Measurements from ENCODE around the gene SORL1-AS1.

SORL1-AS1 gene

DNA sequence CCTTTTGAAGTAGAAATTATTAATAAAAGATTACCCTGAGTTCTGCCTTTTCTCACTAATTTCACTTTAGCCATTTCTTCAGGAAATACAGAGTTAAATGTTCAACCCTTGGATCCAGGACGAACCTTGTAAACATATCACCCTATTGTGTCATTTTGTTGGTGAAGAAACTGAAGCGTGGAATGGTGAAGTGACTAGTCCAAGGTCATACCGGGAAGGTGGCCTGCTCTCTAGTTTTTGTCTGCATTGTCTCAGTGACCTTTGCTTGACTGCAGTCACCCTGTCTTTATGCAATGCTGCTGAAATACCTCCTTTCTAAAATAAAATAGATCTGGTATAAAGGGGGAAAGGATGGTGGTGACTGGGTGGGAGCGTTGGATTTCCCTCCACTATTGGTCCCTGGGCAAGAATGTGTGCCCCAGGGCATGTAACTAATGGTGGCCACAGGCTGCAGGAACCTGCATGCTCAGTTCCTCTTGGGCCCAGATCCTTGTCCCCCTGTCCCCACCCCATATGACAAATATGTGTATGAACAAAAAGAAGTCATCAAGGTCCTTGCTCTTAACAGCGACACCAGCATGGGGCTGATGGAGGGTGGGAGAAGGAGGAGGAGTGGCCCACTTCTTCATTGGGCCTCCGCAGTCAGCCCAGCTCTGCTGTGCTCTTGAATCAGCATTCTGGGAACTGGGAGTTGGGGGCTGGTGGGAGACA is 977 bp upstream of the SORL1-AS1 start:
- H3K4me3 ChIP-seq (ENCODE audit: low read depth, low read length) = peak overlapping the region; percentile 92
- TF ChIP-seq, protein P1, sequence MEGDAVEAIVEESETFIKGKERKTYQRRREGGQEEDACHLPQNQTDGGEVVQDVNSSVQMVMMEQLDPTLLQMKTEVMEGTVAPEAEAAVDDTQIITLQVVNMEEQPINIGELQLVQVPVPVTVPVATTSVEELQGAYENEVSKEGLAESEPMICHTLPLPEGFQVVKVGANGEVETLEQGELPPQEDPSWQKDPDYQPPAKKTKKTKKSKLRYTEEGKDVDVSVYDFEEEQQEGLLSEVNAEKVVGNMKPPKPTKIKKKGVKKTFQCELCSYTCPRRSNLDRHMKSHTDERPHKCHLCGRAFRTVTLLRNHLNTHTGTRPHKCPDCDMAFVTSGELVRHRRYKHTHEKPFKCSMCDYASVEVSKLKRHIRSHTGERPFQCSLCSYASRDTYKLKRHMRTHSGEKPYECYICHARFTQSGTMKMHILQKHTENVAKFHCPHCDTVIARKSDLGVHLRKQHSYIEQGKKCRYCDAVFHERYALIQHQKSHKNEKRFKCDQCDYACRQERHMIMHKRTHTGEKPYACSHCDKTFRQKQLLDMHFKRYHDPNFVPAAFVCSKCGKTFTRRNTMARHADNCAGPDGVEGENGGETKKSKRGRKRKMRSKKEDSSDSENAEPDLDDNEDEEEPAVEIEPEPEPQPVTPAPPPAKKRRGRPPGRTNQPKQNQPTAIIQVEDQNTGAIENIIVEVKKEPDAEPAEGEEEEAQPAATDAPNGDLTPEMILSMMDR (IDR thresholded peaks at IDR 0.05; ENCODE audit: low read depth, low read length, missing control alignments) = no peak
- DNase-seq (ENCODE audit: low read depth) = no peak

DNA sequence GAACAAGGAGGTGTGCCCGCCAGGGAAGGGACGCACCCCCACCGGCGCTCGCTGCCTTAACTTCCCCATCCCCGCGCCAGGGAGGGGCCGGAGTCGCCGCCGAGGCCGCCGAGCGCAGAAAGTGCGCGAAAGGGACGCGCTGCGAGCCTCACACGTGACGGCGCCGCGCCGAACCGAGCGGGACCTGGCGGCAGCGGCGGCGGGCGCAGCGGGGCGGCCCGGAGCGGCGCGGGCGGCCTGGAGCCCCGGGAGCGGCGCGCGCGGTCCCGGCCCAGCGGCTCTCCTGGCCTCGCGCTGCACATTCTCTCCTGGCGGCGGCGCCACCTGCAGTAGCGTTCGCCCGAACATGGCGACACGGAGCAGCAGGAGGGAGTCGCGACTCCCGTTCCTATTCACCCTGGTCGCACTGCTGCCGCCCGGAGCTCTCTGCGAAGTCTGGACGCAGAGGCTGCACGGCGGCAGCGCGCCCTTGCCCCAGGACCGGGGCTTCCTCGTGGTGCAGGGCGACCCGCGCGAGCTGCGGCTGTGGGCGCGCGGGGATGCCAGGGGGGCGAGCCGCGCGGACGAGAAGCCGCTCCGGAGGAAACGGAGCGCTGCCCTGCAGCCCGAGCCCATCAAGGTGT is 670 bp downstream of the SORL1-AS1 start, which contains the start of gene SORL1:
TSS of gene SORL1 (plus strand) at position 329 of the 623 bp plus-strand sequence. CDS start at position 347, 18 bp downstream.
- peak within 1 kb of the TSS; percentile 92 for H3K4me3 ChIP-seq (ENCODE audit: low read depth, low read length)
- DNase-seq (ENCODE audit: low read depth) = no peak
- TF ChIP-seq, protein P1 (IDR thresholded peaks at IDR 0.05; ENCODE audit: low read depth, low read length, missing control alignments) = peak; percentile 78

DNA sequence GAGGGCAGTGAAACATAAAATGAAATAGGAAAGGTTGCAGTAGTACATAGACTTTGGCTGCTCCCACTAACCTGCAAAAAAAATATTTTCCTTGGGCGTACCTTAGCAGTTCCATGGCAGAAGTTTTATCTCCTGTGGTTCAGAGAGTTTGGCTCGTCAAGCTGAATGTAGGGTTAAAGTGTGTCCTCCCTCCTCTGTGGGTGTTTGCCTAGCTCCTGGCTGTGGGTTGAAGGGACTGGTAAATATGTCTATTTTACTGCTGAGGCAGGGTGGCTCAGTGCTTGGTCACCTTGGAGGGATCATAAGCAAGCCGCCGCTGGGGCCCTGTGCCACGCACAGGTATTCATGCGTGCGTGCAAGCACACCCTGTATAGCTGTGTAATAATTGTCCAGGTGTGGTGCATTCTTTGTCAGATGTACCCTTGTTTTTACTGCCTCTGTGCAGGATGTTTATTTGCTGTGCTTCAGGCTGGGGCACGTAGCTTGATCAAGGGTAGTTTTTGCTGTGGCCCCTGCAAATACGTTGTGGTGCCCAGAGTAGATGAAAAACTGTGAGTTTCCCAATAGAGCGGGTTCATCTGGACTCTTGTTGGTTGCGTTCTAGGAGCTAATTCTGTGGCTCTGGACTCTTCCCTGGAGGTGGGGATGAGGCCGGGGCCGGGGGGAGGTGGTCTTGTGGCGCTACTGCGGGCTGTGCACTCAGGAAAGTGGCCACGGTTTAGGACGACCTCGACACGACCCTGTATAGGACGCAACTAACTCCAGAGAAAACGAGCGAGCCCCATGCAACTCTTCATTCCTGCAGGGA is 1.4 kb downstream of the SORL1-AS1 start:
- peak overlapping the region; percentile 92 for H3K4me3 ChIP-seq (ENCODE audit: low read depth, low read length)
- TF ChIP-seq, protein P1 (IDR thresholded peaks at IDR 0.05; ENCODE audit: low read depth, low read length, missing control alignments) = no peak
- DNase-seq (ENCODE audit: low read depth) = no peak

DNA sequence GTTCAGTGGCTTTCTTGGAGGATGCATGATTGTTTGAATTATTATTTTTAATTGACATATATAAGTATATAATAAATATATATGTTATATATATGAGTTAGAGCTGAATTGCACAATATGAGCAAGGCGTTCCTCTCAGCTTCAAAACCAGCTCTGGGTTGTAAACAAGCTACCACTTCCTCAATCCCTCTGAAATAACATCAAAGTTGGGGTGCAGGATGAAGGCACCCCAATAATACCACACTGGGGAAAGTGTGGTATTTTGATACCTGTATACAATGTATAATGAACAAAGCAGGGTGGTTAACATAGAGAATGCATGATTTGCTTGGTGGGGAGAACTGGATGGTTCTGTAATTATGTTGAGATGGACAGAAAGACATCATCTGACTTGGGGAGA is 2.4 kb downstream of the SORL1-AS1 start:
- DNase-seq (ENCODE audit: low read depth) = no peak
- peak overlapping the region; percentile 92; the same call in 1 of the 2 replicates for H3K4me3 ChIP-seq (ENCODE audit: low read depth, low read length)
- TF ChIP-seq, protein P1 (IDR thresholded peaks at IDR 0.05; ENCODE audit: low read depth, low read length, missing control alignments) = no peak

DNA sequence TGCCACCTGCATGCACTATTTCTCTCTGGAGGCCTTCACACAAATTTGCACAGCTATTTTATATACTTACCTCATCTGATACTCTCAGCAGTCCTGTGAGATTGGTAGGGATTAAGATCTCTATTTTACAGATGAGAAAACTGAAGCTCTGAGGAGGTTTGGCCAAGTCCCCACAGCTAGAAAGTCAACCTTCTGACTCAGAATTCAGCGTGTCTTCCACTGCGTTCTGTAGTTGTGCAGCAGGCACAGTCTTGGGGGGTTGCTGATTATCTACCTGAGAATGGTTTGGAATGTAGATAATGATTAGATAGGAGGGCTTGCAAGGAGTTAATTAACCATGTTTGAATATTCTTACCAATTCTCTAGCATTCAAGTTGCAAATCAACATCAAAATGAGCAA is 3.1 kb downstream of the SORL1-AS1 start:
- no peak for DNase-seq (ENCODE audit: low read depth)
- H3K4me3 ChIP-seq (ENCODE audit: low read depth, low read length) = no peak overlapping the region; the same call in 1 of the 2 replicates
- TF ChIP-seq, protein P1 (IDR thresholded peaks at IDR 0.05; ENCODE audit: low read depth, low read length, missing control alignments) = no peak

DNA sequence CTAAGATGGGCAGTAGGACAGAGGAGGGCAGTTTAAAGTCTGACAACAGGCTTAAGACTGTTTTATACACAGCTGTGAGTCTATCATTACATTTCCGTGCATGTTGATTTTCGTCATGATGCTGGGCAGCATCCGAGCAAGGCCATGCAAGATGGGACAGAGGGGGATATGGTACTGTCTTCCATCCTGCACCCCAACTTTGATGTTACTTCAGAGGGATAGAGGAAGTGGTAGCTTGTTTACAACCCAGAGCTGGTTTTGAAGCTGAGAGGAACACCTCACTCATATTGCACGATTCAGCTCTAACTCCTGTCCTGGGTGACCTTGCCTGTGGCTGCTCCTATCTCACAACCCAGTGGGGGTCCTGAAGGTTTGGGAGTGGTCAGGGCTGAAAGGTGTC is 3.6 kb downstream of the SORL1-AS1 start:
- no peak overlapping the region; the same call in 1 of the 2 replicates for H3K4me3 ChIP-seq (ENCODE audit: low read depth, low read length)
- TF ChIP-seq, protein P1 (IDR thresholded peaks at IDR 0.05; ENCODE audit: low read depth, low read length, missing control alignments) = no peak
- DNase-seq (ENCODE audit: low read depth) = no peak
